Measurements from ENCODE around the gene C18orf63.

C18orf63 gene

GRCh38 chr18:74381621-74382295 lies 66.1 kb downstream of the C18orf63 start:
- no peak for DNase-seq

DNA sequence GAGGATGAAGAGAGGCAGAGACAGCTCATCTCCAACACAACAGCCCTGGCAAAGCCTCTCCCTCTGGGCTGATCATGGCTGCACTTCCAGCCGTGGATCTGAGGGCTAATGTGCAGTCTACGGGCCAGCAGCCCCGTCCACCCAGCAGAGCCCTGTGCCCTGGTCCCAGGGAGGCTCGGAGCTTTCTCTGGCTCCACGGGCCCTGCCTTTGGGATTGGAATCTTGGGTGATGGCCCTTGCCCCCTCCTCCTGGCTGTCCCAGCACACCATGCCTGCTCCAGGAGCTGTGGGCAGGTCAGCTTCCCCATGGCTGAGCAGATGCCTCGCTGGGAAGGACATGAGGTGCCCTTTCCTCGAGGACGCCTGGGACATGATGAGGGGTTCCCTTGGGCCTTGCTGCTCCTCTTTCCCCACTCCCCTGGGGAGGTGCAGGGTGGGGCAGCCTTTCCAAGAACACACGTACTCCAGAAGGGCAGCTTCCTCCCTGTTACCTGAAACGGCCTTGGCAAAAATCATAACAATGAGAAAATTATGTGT lies 66.9 kb downstream of the C18orf63 start:
- no peak for DNase-seq

DNA sequence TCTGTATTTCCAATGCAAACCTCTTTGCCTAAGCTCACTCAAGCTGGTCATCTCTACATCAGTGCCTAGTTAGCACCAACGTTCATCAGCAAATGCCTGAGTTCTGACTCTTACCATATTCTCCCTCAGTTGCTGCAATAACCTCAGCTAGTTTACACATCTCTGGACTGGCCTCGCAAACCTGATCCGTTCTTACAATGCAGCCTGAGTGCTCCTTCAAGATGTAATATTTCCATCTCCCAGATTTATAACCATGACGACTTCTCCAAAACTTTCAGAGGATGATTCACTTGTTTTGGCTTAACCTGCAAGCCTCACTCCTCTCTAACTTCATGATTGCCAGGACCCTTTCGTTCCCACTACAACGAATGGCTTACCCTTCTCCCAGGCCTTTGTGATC lies 71.7 kb downstream of the C18orf63 start:
- no peak for DNase-seq

GRCh38 chr18:74388227-74388626 lies 72.6 kb downstream of the C18orf63 start:
- DNase-seq: no peak

DNA sequence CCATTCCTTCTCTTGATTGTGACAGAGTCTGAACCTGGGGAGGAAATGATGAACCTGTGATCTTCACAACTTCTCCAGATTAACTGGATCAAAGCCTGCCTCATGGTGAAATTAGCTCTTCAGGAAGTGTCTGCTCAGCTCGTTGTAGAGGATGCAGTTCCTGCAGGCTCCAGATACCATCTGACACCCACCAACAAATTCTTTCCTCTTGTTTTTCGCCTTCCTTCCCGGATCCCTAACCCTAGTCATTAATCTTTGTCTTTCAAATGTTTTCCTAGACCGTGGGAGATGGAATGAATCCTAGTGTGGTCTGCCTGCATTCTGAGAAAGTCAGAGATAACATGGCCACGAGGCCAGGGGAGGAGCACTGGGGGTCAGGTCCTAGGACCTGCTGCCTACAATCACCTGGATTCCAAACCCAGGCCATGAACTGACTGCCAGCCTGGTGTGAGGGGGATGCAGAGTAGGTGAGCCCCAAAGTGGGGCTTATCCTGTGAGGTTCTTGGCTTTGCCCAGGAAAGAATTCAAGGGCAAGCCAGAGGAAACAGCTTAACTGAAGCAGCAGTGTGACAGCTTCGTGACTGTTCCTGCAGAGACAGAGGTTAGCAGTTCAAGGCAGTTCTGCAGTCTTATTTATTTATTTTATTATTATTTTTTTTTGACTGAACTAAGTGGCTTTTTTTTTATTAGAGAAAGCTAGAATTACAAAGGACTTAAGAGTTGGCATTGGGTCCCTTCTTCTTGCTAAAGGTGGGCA lies 73.7 kb downstream of the C18orf63 start:
- DNase-seq: no peak

DNA sequence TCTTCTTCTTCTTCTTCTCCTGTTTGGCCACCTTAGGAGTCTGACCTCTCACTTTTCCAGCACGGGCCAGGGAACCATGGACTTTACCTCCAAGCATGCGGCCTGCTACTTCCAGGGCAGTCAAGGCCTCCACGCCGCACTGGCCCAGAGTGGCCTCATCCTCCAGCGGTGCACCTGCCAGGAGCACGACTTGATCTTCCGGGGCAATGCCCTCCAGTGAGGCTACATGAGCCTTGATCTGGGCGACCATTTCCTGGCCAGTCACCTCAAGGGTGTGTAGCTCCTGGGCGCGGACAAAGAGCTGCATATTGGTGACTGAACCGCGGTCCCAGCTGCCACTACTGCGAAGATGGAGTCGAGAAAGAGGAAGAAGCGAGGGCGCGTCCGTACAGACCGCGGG lies 74.4 kb downstream of the C18orf63 start:
- DNase-seq: no peak

DNA sequence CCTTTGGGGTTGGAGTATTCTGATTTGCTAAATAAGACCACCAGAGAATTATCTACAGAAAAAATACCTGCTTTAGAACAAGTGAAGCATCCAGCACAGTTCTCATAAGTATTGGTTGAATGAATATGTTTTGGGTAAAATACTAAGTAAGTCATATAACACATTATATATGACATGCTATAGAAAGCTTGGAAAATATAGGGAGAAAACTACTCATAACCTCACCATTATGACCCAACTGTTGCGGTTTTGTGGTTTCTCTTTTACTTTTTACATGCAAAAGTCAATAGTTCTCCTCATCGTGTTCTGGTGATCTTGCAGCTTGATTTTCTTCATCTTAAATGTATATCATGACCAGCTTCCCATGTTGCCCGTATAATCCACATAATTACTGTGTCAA lies 75.3 kb downstream of the C18orf63 start:
- DNase-seq: no peak

DNA sequence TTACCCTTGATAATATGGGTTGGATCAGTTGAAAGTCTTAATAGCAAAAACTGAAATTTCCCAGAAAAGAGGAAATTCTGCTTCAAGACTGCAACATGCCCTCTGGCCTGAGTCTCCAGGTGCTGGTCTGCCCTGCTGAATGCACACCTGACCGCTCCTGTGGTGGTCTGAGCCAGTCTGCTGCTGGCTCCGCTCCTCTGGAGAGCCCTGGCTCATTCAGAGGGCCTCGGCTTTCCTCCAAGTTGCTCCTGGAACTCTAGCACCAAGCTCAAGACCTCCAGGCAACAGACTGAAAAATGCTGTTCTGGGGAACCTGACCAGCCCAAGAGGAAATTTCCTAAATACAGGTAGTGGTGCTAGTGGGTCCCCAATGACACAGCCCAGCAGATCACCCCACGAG lies 76.7 kb downstream of the C18orf63 start:
- DNase-seq: no peak

GRCh38 chr18:74395006-74395405 lies 79.4 kb downstream of the C18orf63 start:
- DNase-seq: no peak

GRCh38 chr18:74395648-74396154 lies 80.1 kb downstream of the C18orf63 start:
- no peak for DNase-seq

DNA sequence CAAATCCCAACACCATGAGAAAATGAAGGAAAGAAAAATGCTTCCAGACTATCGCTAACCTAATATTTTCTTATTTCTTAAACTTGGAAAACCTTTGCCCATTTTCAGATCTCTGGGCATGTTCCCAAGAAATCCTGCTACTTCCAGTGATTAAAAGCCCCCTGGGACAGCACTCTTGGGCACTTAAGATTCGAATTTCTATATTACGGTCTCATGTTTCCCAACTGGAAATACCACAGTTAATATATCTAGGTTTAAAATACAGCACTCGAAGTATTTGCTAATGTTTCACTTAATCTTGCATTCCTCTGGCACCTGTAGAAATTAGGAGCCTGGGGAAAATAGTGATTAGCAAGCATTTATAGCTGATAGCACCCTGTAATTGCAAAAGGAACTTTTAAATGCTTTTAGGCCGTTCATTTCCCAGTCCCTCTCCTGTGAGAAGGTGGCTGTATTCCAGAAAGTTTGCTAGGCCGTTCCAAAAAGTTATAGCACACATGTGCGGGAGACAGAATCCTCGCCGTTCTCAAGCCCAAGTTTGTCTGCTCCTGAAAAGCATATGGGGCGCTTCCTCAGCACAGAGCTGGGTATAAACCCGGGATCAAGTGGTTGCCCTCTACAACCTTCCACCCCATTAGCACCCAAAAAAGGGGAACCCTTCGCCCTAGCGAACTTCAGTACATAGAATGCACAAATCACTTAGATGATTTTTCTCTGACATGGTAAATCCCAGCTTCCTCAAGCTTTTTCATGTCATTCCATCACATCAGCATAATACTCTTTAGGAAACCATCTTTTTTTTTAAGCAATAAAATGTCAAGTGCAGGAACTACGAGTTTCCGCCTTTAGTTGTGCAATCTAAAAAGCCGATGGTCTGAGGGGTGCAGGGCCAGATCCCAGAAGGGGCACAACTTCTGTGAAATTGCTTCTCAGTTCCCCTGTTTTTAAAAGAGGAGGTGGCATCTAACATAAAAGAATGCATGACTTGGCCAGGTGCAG lies 80.8 kb downstream of the C18orf63 start:
- DNase-seq: no peak

- no peak for DNase-seq
Measured at GRCh38 chr18:74397572-74397971, 81.9 kb downstream of the C18orf63 start.

DNA sequence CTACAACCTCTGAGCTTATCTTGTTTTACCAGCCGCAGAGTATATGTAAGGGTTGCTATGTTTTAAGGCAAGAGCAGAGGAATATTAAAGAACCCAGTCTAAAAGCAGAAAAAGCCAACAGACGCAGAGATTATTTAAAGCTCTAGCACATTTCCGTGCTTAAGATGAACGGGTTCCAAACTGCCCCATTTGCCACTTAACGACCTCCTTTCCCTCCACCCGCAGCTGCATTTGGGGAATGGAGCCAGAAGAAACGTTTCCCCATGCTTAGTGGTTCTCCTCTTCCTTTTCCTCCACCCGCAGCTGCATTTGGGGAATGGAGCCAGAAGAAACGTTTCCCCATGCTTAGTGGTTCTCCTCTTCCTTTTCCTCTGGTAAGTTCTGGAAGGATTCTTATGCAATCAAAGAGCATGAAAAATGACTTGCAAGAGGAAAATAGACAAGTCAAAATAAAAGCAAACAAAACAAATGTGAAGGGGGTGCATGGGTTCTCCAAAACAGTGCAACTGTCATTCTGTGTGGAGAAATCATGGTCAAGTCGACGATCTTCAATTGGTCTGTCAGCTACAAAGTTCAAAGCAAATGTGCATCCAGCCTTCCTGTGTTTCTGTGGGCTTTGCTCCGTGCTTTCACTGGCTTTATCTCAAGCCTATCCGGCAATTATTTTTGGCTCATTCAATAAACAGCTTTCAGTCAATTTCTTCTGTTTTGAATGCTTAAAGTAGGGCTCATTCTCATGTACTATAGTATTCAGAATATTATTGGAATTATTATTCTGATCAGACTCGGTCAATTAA lies 83.7 kb downstream of the C18orf63 start:
- DNase-seq: no peak

GRCh38 chr18:74400813-74401212 lies 85.2 kb downstream of the C18orf63 start:
- DNase-seq: no peak

- no peak for DNase-seq
Measured at GRCh38 chr18:74402806-74403433, 87.3 kb downstream of the C18orf63 start.

DNA sequence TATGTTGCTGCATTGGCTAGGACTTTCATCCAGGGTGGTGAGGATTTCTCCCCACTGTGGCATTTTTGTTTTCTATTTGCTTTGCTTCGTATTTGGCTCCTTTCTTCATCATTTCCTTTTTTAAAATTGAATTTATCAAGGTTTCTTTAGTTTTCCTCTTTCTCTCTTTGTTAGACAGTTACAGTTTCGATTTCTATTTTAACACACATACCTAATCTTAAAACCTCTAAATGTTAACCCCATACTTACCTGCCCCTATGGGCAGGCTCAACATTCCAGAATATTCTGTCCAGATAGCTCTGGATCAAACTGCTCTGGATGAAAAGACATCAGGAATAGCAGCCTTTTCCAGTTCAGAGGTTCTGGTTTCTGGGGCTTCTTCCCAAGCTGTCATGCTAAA lies 92.2 kb downstream of the C18orf63 start:
- no peak for DNase-seq

Data from NCI-H774 (cell line).